NCI-H2081 (cell line): ENCODE measurements around the gene TBC1D1.
A peak's percentile ranks its signal among the peaks of the same experiment; 100 is the strongest.

Source experiments
- DNase-seq, 2 experiments: peaks; one replicate each; lab custom pipeline; 2025; lab: John Stamatoyannopoulos, UW

TBC1D1 gene

DNA sequence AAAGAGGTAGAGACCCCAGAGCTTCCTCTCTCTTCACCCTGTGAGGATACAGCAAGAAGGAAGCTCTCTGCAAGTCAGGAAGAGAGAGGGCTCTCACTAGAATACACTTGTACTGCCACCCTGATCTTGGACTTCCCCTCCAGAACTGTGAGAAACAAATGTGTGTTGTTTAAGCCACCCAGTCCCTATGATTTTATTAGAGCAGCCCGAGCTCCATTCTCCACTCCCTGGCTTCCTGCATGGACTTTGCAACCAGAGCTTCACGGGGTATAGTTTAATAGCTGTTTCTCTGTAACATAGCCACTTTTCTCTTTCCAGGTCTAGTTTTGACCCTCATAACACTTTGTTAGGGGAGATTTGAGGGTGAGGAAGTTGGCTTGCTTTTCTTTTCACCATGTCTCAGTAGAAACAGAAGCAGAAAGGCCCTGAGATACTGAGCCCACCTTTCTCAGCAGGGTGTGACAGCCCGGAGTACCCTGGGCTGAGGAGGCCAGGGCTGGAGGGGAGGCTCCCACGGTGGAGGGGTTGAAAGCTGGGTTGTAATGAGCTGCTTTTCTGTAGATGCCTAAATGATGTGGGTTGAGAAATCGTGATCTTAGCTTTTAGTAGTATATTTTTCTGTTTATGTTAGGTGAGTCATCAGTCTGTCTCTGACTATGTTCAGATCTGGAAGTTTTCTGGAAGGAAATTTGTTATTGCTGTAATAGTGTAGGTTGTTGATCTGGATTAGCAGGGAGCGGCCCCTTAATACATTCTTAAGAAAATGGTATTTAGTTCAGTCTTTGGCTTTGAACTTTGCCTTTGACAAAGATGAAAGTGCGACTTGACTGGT is 187.9 kb downstream of the TBC1D1 start:
- DNase-seq: no peak

DNA sequence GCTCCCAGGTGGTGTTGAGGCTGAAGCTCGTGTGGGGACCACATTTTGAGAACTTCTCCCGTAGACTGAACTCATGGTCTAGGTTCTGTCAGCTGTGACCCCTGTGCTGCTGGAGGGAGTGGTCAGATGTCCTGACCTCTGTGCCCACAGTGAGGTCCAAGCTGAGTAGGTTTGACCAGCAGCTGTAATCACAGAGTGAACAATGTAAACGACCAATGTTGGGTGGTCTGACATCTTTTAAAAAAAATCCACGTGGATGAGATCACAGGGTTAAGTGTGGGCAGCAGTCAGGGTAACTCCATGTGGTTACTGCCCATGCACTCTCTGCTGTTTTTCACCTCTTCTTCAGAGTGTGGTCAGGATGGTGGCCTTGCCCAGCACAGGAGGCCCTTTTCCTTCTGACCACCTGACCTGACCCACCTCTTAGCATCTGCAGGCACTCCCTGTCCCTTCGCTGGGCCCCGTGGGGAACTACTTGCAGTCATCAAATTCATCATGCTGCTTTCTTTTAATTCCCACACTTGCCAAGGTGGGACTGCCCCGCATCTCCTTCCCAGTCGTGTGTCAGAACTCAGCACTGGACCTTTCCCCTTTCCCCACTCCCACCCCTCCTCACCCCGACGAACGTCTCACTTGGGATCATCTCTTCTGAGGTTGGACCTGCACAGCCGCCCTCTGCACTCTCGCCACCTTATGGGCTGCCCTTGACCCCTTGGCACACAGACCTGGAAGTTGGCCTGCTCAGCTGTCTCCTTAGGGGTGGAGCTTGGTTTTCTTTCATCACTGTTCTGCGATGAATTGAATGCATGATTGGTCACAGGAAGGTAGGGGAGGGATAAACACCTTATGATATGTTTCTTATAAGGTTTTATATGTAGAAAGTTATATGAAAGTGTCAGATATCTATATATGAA is 189.4 kb downstream of the TBC1D1 start:
- no peak for DNase-seq

DNA sequence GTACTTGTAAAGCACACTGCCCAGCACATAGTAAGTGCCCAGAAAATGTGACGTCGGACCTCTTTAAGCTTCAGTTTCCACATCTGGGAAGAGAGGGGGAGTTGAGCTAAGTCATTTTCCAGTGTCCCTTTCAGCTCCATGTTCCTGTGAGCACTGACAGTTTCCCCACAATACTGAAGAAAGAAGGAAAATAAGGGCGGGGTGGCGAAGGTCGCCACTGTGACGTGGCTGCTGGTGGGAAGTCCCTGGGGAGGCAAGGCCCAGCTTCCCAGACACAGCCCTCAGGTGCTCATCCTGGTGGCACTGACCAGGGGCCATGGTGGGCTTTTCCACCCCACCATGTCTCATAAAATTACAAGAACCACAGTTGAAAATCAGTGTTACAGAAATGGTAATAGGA is 191.1 kb downstream of the TBC1D1 start:
- DNase-seq: no peak

- DNase-seq: no peak
These were observed 191.8 kb downstream of the TBC1D1 start for GRCh38 chr4:38082424-38083385.

DNA sequence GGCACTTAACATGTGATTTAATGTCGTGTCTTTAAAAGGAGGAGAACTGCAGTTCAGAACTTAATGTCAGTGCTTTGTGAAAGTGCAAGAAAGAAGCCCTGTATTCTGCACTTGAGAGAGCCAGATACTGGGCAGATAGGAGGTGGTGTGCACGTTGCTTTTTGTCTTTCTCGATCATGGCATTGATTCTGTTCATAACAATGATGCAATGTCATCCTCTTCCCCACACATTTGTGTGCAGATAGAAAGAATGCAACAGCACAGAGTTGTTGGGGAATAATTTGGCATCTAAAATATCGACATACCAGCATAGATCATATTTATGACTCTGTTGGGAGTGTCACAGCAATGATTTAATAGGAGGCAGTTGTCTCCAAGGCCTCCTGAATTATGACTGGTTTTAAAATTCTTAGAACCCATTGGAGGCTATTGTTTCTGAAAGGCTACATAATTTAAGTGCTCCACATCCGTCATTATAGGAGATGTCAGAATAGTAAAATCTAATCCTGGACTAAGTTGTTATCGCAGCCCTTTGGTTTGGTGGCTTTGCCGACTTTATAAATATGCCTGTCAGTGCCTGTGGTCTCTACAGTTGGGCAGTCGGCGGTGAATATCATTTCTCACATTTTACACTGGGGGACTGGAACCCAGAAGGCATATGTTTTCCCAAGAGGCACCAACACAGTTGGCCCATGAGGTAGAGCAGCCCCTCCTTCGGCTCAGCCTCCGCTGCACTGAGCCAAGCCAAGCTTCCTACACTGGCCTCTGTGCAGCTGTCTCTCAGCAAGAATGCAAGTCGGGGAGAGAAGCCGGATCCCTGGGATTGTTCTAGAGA is 194.2 kb downstream of the TBC1D1 start:
- DNase-seq: no peak

DNA sequence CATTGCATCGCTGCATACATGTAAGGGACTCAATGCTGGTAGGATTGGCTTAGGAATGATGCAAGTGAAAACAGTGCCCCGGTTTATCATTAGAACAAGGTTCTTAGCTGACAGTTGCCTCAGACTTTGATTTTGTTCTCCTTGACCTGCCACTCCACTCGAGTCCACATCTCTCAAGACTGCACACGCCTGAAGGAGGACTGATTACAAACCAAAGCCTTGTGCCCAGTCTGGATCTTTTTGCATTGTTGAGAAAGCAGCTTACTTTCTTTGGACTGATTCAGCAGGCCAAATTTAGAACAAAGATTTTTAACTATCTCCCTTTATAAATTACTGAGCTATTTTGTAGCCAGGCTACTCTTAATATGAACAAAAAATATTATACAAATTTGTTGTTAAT is 194.9 kb downstream of the TBC1D1 start:
- DNase-seq: no peak

- no peak for DNase-seq
These were observed 195.4 kb downstream of the TBC1D1 start for GRCh38 chr4:38086151-38086848.

DNA sequence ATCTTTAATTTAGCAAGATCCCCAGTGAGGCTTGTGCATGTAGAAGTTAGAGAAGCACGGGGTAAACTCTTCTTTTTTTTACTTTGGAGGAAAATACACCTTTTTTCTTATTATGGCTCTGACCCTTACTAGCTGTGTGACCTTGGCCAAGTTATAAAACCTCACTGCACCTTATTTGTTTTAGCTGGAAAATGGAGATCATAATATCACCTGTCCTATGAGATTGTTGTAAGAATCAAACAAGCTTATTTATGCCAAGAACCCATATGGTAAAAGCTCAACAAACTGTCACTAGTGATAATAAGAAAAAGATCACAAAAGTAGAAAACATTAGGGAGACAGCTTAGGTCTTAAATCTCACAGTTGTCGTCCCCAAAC is 196.0 kb downstream of the TBC1D1 start:
- no peak for DNase-seq

DNA sequence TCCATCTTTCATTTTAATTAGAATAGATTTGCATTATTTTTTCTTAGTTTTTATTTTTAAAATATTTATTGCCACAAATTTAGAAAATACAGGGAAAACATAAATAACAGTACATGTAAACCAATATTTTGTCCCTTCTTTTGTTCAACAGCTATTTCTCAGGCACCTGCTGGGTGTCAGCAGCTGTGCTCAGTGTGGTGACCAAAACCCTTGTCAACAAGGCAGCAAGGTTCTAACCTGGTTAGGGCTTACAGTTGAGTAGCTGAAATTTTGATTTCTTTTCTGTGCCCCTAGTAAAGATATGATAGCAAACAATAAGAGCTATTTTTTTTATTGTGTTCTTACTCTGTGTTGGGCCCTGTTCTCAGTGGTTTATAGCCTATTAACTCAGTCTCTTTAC is 197.4 kb downstream of the TBC1D1 start:
- DNase-seq: peak in 1 of 2 experiments; percentile 28

DNA sequence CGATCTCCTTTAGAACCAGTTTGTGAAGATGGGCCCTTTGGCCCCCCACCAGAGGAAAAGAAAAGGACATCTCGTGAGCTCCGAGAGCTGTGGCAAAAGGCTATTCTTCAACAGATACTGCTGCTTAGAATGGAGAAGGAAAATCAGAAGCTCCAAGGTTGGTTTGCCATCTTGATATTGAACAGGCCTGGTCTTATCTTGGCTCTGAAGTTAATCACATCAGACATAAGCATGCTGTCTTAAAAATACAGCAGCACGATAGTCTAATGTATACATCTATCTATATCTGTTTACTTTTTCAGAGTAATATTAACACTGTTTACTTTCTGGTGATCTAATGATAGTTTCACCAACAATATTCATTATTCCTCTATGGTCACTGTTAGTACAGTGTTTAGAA is 199.1 kb downstream of the TBC1D1 start:
- no peak for DNase-seq

- DNase-seq: no peak
These were observed 199.8 kb downstream of the TBC1D1 start for GRCh38 chr4:38090455-38091246.

- no peak for DNase-seq
These were observed 200.8 kb downstream of the TBC1D1 start for GRCh38 chr4:38091636-38092035.

DNA sequence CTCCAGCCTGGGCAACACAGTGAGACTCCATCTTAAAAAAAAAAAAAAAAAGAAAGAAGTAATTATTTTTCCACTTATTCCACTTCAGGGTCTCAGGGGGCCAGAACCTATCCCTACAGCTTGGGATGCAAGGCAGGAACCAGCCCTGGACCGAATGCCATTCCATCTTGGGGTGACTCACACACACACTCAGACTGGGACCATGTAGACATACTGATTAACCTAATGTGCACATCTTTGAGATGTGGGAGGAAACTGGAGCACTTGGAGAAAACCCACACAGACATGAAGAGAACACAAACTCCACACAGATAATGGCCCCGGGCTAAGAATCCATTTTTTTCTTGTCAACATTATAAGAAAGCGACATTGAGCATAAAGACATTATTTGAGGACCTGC is 201.8 kb downstream of the TBC1D1 start:
- no peak for DNase-seq

DNA sequence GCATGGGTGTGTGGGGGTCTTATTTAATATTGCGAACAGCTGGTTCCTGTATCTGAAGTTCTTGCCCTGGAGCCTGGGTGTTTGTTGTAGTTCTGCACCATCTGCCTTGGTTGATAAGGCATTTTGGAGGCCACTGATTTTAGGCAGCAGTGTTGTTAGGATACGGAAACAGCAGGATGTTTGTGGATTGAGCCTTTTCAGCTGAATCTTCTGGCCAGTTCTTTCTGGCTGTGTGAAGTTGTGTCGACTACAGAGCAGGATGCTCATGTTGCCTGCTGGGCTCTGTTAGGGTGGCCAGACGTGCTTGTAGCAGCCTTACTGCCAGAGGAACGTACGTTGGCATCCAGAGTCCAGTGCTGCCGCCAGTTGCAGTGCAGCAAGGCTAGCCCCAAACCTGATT is 203.5 kb downstream of the TBC1D1 start:
- no peak for DNase-seq

- no peak for DNase-seq
These were observed 204.8 kb downstream of the TBC1D1 start for GRCh38 chr4:38095691-38096090.

- DNase-seq: no peak
These were observed 206.9 kb downstream of the TBC1D1 start for GRCh38 chr4:38097818-38098217.

DNA sequence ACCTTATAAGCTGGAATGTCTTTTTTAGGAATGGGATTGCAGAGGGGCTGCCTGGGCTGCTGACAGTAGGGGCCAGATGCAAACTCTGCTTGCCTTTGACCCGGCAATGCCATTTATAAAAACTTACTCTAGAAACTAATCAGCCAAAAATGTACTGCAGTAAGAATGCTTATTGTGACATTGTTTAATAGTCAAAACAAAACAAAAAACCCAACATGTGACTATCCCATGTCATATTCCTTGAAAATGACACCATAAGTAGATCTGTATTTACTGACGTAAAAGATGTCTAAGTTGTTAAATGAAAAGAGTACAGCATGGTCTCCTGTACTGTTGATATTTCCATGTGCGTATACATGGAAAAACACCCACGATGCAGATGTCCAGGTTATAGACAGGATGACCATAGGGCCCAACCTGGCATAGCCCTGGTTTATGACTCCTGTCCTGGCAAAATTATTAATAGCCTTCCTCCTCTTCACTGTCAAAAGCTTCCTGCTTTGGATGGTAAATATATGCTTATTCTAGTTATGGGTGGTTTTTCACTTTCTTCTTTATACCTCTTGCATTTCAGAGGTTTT is 208.2 kb downstream of the TBC1D1 start:
- no peak for DNase-seq

- no peak for DNase-seq
These were observed 209.1 kb downstream of the TBC1D1 start for GRCh38 chr4:38099908-38100407.
